IPS-18a (cell line): Measurements from ENCODE around the gene WDR18.

Experiments used
- H3K27ac ChIP-seq: one replicate; pipeline ENCODE4 v1.5.1; 2013; ENCODE audit warnings: low read length
- H3K27me3 ChIP-seq: one replicate; pipeline ENCODE4 v1.6.1; 2013; ENCODE audit warnings: mild to moderate bottlenecking, low read length; ENCODE audit not compliant: control insufficient read depth, insufficient read depth
- H3K36me3 ChIP-seq: one replicate; pipeline ENCODE4 v1.6.1; 2013; ENCODE audit warnings: low read depth, low read length; ENCODE audit not compliant: control insufficient read depth
- H3K4me1 ChIP-seq: one replicate; pipeline ENCODE4 v1.6.1; 2013; ENCODE audit warnings: low read depth, low read length; ENCODE audit not compliant: control insufficient read depth
- H3K4me3 ChIP-seq: one replicate; pipeline ENCODE4 v1.5.1; 2013; ENCODE audit warnings: low read length
- H3K9ac ChIP-seq: one replicate; pipeline ENCODE4 v1.6.1; 2013; ENCODE audit warnings: mild to moderate bottlenecking, low read length, moderate library complexity
- H3K9me3 ChIP-seq: one replicate; pipeline ENCODE4 v1.6.1; 2013; ENCODE audit warnings: low read depth, low read length; ENCODE audit not compliant: control insufficient read depth

The WDR18 gene

GRCh38 chr19:990746-991145 is 6.6 kb downstream of the WDR18 start:
- Histone ChIP-seq H3K36me3 (peaks cover 27% of the 10 kb centered on the region), H3K9me3 (no peaks in the 10 kb centered on the region), H3K27ac (no peak overlapping the region), H3K27me3 (peaks cover 3% of the 10 kb centered on the region), H3K4me1 (no peaks in the 10 kb centered on the region), H3K4me3 (no peak overlapping the region), H3K9ac (no peak overlapping the region)

- Histone ChIP-seq H3K36me3 (peaks cover 21% of the 10 kb centered on the region), H3K27ac (no peak overlapping the region), H3K9me3 (no peaks in the 10 kb centered on the region), H3K4me3 (no peak overlapping the region), H3K4me1 (no peaks in the 10 kb centered on the region), H3K9ac (no peak overlapping the region), H3K27me3 (peaks cover 9% of the 10 kb centered on the region)
Observed at GRCh38 chr19:991174-991931, 7.2 kb downstream of the WDR18 start.

GRCh38 chr19:991932-992669 is 8.0 kb downstream of the WDR18 start:
- peaks cover 14% of the 10 kb centered on the region for H3K36me3 ChIP-seq
- peaks cover 17% of the 10 kb centered on the region for H3K27me3 ChIP-seq
- no peaks in the 10 kb centered on the region for H3K9me3 ChIP-seq
- H3K27ac ChIP-seq, result no peak overlapping the region
- no peak overlapping the region for H3K4me3 ChIP-seq
- no peak overlapping the region for H3K9ac ChIP-seq
- H3K4me1 ChIP-seq, result no peaks in the 10 kb centered on the region

- no peaks in the 10 kb centered on the region for H3K4me1 ChIP-seq
- H3K27ac ChIP-seq, result no peak overlapping the region
- H3K9me3 ChIP-seq, result no peaks in the 10 kb centered on the region
- no peak overlapping the region for H3K4me3 ChIP-seq
- no peak overlapping the region for H3K9ac ChIP-seq
- peaks cover 9% of the 10 kb centered on the region for H3K36me3 ChIP-seq
- H3K27me3 ChIP-seq, result peaks cover 22% of the 10 kb centered on the region
Observed at GRCh38 chr19:992670-993055, 8.5 kb downstream of the WDR18 start.

- H3K27ac ChIP-seq, result no peak overlapping the region
- H3K4me1 ChIP-seq, result no peaks in the 10 kb centered on the region
- peaks cover 30% of the 10 kb centered on the region for H3K27me3 ChIP-seq
- H3K36me3 ChIP-seq, result peaks cover 6% of the 10 kb centered on the region
- no peaks in the 10 kb centered on the region for H3K9me3 ChIP-seq
- no peak overlapping the region for H3K9ac ChIP-seq
- H3K4me3 ChIP-seq, result no peak overlapping the region
Observed at GRCh38 chr19:993361-993830, 9.3 kb downstream of the WDR18 start.

GRCh38 chr19:993831-994393 is 9.8 kb downstream of the WDR18 start:
- peaks cover 35% of the 10 kb centered on the region for H3K27me3 ChIP-seq
- no peak overlapping the region for H3K27ac ChIP-seq
- H3K36me3 ChIP-seq, result peaks cover 2% of the 10 kb centered on the region
- no peaks in the 10 kb centered on the region for H3K4me1 ChIP-seq
- no peak overlapping the region for H3K4me3 ChIP-seq
- H3K9me3 ChIP-seq, result no peaks in the 10 kb centered on the region
- no peak overlapping the region for H3K9ac ChIP-seq

GRCh38 chr19:994516-994915 is 10.4 kb downstream of the WDR18 start:
- Histone ChIP-seq H3K4me1 (no peaks in the 10 kb centered on the region), H3K9ac (no peak overlapping the region), H3K4me3 (no peak overlapping the region), H3K27ac (no peak overlapping the region), H3K36me3 (peaks cover 2% of the 10 kb centered on the region), H3K9me3 (no peaks in the 10 kb centered on the region), H3K27me3 (peaks cover 41% of the 10 kb centered on the region)

GRCh38 chr19:995051-995827 is 11.1 kb downstream of the WDR18 start:
- H3K36me3 ChIP-seq, result no peaks in the 10 kb centered on the region
- H3K27me3 ChIP-seq, result peaks cover 42% of the 10 kb centered on the region
- no peaks in the 10 kb centered on the region for H3K4me1 ChIP-seq
- H3K27ac ChIP-seq, result no peak overlapping the region
- H3K4me3 ChIP-seq, result no peak overlapping the region
- no peaks in the 10 kb centered on the region for H3K9me3 ChIP-seq
- no peak overlapping the region for H3K9ac ChIP-seq

- Histone ChIP-seq H3K4me3 (peak overlapping the region; percentile 33), H3K9me3 (no peaks in the 10 kb centered on the region), H3K4me1 (no peaks in the 10 kb centered on the region), H3K27me3 (peaks cover 49% of the 10 kb centered on the region), H3K36me3 (no peaks in the 10 kb centered on the region), H3K9ac (no peak overlapping the region), H3K27ac (no peak overlapping the region)
Observed at GRCh38 chr19:996051-996838, 12.1 kb downstream of the WDR18 start.

GRCh38 chr19:998064-998463 is 13.9 kb downstream of the WDR18 start:
- no peaks in the 10 kb centered on the region for H3K4me1 ChIP-seq
- no peak overlapping the region for H3K4me3 ChIP-seq
- no peak overlapping the region for H3K27ac ChIP-seq
- no peaks in the 10 kb centered on the region for H3K36me3 ChIP-seq
- peaks cover 54% of the 10 kb centered on the region for H3K27me3 ChIP-seq
- no peak overlapping the region for H3K9ac ChIP-seq
- H3K9me3 ChIP-seq, result no peaks in the 10 kb centered on the region

GRCh38 chr19:999379-999719 is 15.2 kb downstream of the WDR18 start:
- Histone ChIP-seq H3K27me3 (peaks cover 54% of the 10 kb centered on the region), H3K9ac (no peak overlapping the region), H3K4me1 (no peaks in the 10 kb centered on the region)

More at GRCh38 chr19:999379-999719, 15.2 kb downstream of the WDR18 start:
- no peak overlapping the region for H3K27ac ChIP-seq
- H3K9me3 ChIP-seq, result no peaks in the 10 kb centered on the region
- no peaks in the 10 kb centered on the region for H3K36me3 ChIP-seq
- no peak overlapping the region for H3K4me3 ChIP-seq
